PC-9 (cell line): ENCODE data around the gene NEUROD2. TPM values are rescaled to one million over a fixed set of nuclear protein-coding genes. Genes with fewer than 3 reads are reported as not detected.
A peak's percentile ranks its signal among the peaks of the same experiment; 100 is the strongest.

Source experiments
- Bru-seq: library from RNA; stranded (reverse); fragments of 400-500 nt; gene quantifications from one replicate; lab custom pipeline; 2021; lab: Mats Ljungman, UMichigan
- BruChase-seq, 2 experiments: library from RNA; stranded (reverse); fragments of 400-500 nt; gene quantifications; one replicate each; lab custom pipeline; 2021; lab: Mats Ljungman, UMichigan
- BruUV-seq: library from RNA; stranded (reverse); fragments of 400-500 nt; replicated peaks from 2 replicates; lab custom pipeline; 2021; lab: Mats Ljungman, UMichigan
- CTCF ChIA-PET: fragments of 300-600 bp; sonication (Branson Sonifier 250); formaldehyde crosslinking; loops from one replicate; lab custom pipeline; 2022; ENCODE audit warnings: antibody characterized with exemption; lab: Charles Lee
- POLR2A ChIA-PET: fragments of 300-600 bp; sonication (Branson Sonifier 250); formaldehyde crosslinking; loops from one replicate; lab custom pipeline; 2022; ENCODE audit warnings: antibody characterized with exemption; ENCODE audit not compliant: unreplicated experiment; lab: Charles Lee
- DNase-seq, 2 experiments: peaks; one replicate each; pipeline versions ENCODE4 v3.0.0 to v3.0.0-alpha.2; 2015 to 2022; ENCODE audit warnings: mixed read lengths in 1 of 2
- H2AFZ ChIP-seq: fragments of 200-600 bp; sonication (generic); 2 replicates; pipeline ENCODE4 v1.8.1; 2017; ENCODE audit warnings: antibody characterized with exemption
- H3F3A ChIP-seq: fragments of 200-600 bp; sonication (generic); 2 replicates; pipeline ENCODE4 v1.8.1; 2017; ENCODE audit warnings: antibody characterized with exemption, mild to moderate bottlenecking, low read depth; ENCODE audit not compliant: insufficient read depth
- H3K27ac ChIP-seq: fragments of 200-600 bp; sonication (generic); 2 replicates; pipeline ENCODE4 v1.6.1; 2016; ENCODE audit warnings: mixed run types
- H3K27me3 ChIP-seq: fragments of 200-600 bp; sonication (generic); 2 replicates; pipeline ENCODE4 v1.6.1; 2016; ENCODE audit warnings: low read depth, mixed run types; ENCODE audit not compliant: insufficient read depth
- H3K36me3 ChIP-seq: fragments of 200-600 bp; sonication (generic); 2 replicates; pipeline ENCODE4 v1.6.1; 2016; ENCODE audit warnings: low read depth, mixed run types
- H3K4me1 ChIP-seq: fragments of 200-600 bp; sonication (generic); replicated peaks from 2 replicates; pipeline ENCODE4 v1.6.1; 2016; ENCODE audit warnings: mixed run types; ENCODE audit not compliant: insufficient read depth
- H3K4me2 ChIP-seq: fragments of 200-600 bp; sonication (generic); 2 replicates; pipeline ENCODE4 v1.6.1; 2017; ENCODE audit warnings: mixed run types
- H3K4me3 ChIP-seq: fragments of 200-600 bp; sonication (generic); 2 replicates; pipeline ENCODE4 v1.6.1; 2016; ENCODE audit warnings: mixed run types
- H3K79me2 ChIP-seq: fragments of 200-600 bp; sonication (generic); 2 replicates; pipeline ENCODE4 v1.6.1; 2017; ENCODE audit warnings: low read depth, mixed run types
- H3K9me2 ChIP-seq: fragments of 200-600 bp; sonication (generic); 2 replicates; pipeline ENCODE4 v1.8.1; 2017; ENCODE audit warnings: mild to moderate bottlenecking; ENCODE audit not compliant: insufficient read depth
- H3K9me3 ChIP-seq: fragments of 200-600 bp; sonication (generic); 2 replicates; pipeline ENCODE4 v1.8.1; 2016; ENCODE audit warnings: low read depth; ENCODE audit not compliant: insufficient read depth
- H4K20me1 ChIP-seq: fragments of 200-600 bp; sonication (generic); 2 replicates; pipeline ENCODE4 v1.8.1; 2017; ENCODE audit not compliant: insufficient read depth
- CTCF ChIP-seq: fragments of 200-600 bp; sonication (generic); conservative IDR thresholded peaks from 2 replicates; pipeline ENCODE4 v1.6.1; 2017; ENCODE audit warnings: mixed run types, antibody characterized with exemption, mild to moderate bottlenecking, moderate library complexity
- EZH2 ChIP-seq: fragments of 200-600 bp; sonication (generic); IDR thresholded peaks from 2 replicates; pipeline ENCODE4 v1.8.0; 2017; ENCODE audit warnings: antibody characterized with exemption, low read depth
- intact Hi-C: fragments of 100-400 bp; cut with micrococcal nuclease; formaldehyde crosslinking; loops from one replicate; pipeline ENCODE4 v1.10.0; 2022; ENCODE audit not compliant: unreplicated experiment
- long read RNA-seq: library from polyadenylated mRNA; stranded (forward); transcript quantifications from one replicate; pipeline ENCODE4 v2.0.0, GENCODE V29; 2022
- total RNA-seq: library from RNA; stranded (reverse); gene quantifications from 2 replicates; pipeline ENCODE4 v1.2.3, GENCODE V29; 2021

NEUROD2 gene
- total RNA-seq (not detected in 2 replicates), Bru-seq, nascent RNA (not detected), BruChase-seq, experiment 1, labeled RNA remaining after a 2-hour chase (not detected), BruChase-seq, experiment 2, labeled RNA remaining after a 6-hour chase (not detected)
- long read RNA-seq = 0 reads

- ChIA-PET POLR2A (interaction anchor here (0.6 kb wide), 1 partner anchor 597 kb away, joined by 3 read pairs; no protein-coding TSS in a partner anchor), CTCF (interaction anchor here (0.7 kb wide), 1 partner anchor 97 kb away, joined by 15 read pairs; no protein-coding TSS in a partner anchor)
- H3K27me3 ChIP-seq = peaks cover 52% of the 10 kb centered on the region
Measured at GRCh38 chr17:39607851-39608130, at the start of gene NEUROD2. Gene NEUROD2, minus strand, starts transcription at chr17:39607920. Its CDS starts 1,321 bp downstream, at chr17:39606599.

GRCh38 chr17:39655105-39655504 is 47.4 kb upstream of the NEUROD2 start:
- no peak for TF ChIP-seq EZH2
- TF ChIP-seq CTCF = no peak
- no peaks in the 10 kb centered on the region for H3K27me3 ChIP-seq
- CTCF ChIA-PET = interaction anchor here (0.6 to 0.7 kb wide), 4 partner anchors 9 to 54 kb away, joined by 3 read pairs; no protein-coding TSS in a partner anchor
- no peaks in the 10 kb centered on the region for H3F3A ChIP-seq
- H3K4me3 ChIP-seq = no peak overlapping the region
- H3K27ac ChIP-seq = no peak overlapping the region
- H3K4me2 ChIP-seq = no peak overlapping the region
- no peaks in the 10 kb centered on the region for H3K79me2 ChIP-seq
- intact Hi-C loops = no loop called here
- no peaks in the 10 kb centered on the region for H3K36me3 ChIP-seq
- no peaks in the 10 kb centered on the region for H3K9me2 ChIP-seq
- BruUV-seq = no TSS peak
- H4K20me1 ChIP-seq = peaks cover 10% of the 10 kb centered on the region; the same call in 1 of the 2 replicates
- H3K4me1 ChIP-seq = no peaks in the 10 kb centered on the region
- H2AFZ ChIP-seq = no peak overlapping the region
- DNase-seq = no peak
- no peaks in the 10 kb centered on the region for H3K9me3 ChIP-seq
- POLR2A ChIA-PET = no interaction called here

More at GRCh38 chr17:39607851-39608130, at the start of gene NEUROD2:
- Histone ChIP-seq H3K27ac (no peak within 1 kb of the TSS), H3K9me3 (no peaks in the 10 kb centered on the region), H3K4me2 (no peak within 1 kb of the TSS), H2AFZ (no peak within 1 kb of the TSS), H3K79me2 (no peaks in the 10 kb centered on the region), H3K4me1 (no peaks in the 10 kb centered on the region), H3K36me3 (no peaks in the 10 kb centered on the region), H4K20me1 (no peaks in the 10 kb centered on the region), H3K4me3 (no peak within 1 kb of the TSS), H3K9me2 (no peaks in the 10 kb centered on the region), H3F3A (no peaks in the 10 kb centered on the region)
- DNase-seq = no peak
- intact Hi-C loops = no loop called here
- TF ChIP-seq EZH2 (no peak), CTCF (no peak)
- BruUV-seq = no TSS peak

- H3K4me2 ChIP-seq = no peak overlapping the region
Measured at GRCh38 chr17:39653662-39654331, 46.1 kb upstream of the NEUROD2 start.

More at GRCh38 chr17:39653662-39654331, 46.1 kb upstream of the NEUROD2 start:
- BruUV-seq = no TSS peak
- TF ChIP-seq EZH2 = no peak
- peak; percentile 90 for TF ChIP-seq CTCF
- Histone ChIP-seq H3K79me2 (no peaks in the 10 kb centered on the region), H2AFZ (no peak overlapping the region), H3K4me1 (no peaks in the 10 kb centered on the region), H3K9me2 (no peaks in the 10 kb centered on the region), H4K20me1 (peaks cover 10% of the 10 kb centered on the region; the same call in 1 of the 2 replicates), H3F3A (no peaks in the 10 kb centered on the region), H3K36me3 (no peaks in the 10 kb centered on the region), H3K27ac (no peak overlapping the region), H3K9me3 (no peaks in the 10 kb centered on the region), H3K27me3 (no peaks in the 10 kb centered on the region), H3K4me3 (no peak overlapping the region)
- peak in 1 of 2 experiments; percentile 43 for DNase-seq
- intact Hi-C loops = no loop called here
- ChIA-PET CTCF (interaction anchor here (0.6 to 2.4 kb wide), 4 partner anchors 32 to 371 kb away, joined by 3 to 7 read pairs (median 5); no protein-coding TSS in a partner anchor), POLR2A (no interaction called here)
